Lung (tissue), 12 donors: ENCODE measurements around the gene PDK2. TPM values are rescaled to one million over a fixed set of nuclear protein-coding genes. Genes with fewer than 3 reads are reported as not detected.

Source experiments
- ATAC-seq: fragments of 200-7000 bp; cut with Tn5 transposase; one replicate; pipeline ENCODE4 v1.9.1; 2020; ENCODE audit warnings: moderate number of reproducible peaks; ENCODE audit not compliant: insufficient read depth, low FRiP score
- DNase-seq, 3 donors: peaks; one replicate each; pipeline ENCODE4 v3.0.0-alpha.2; 2013 to 2017
- H3K27ac ChIP-seq, 2 donors: one replicate each; pipeline ENCODE4 v1.5.1; 2013; ENCODE audit warnings: mild to moderate bottlenecking in 2 of 2, moderate library complexity in 2 of 2, control low read depth in 1 of 2, inconsistent platforms in 1 of 2, low read depth in 1 of 2, low read length in 1 of 2
- H3K27me3 ChIP-seq, 3 donors: one replicate each; pipeline ENCODE4 v1.5.1; 2013; ENCODE audit warnings: low read length in 2 of 3; ENCODE audit not compliant: control insufficient read depth in 3 of 3, insufficient read depth in 3 of 3
- H3K36me3 ChIP-seq, 4 donors: one replicate each; pipeline ENCODE4 v1.5.1; 2013; ENCODE audit warnings: low read length in 4 of 4, mild to moderate bottlenecking in 1 of 4, moderate library complexity in 1 of 4; ENCODE audit not compliant: control insufficient read depth in 4 of 4, insufficient read depth in 4 of 4
- H3K4me1 ChIP-seq, 5 donors: one replicate each; pipeline ENCODE4 v1.5.1; 2013; ENCODE audit warnings: low read length in 5 of 5, mild to moderate bottlenecking in 2 of 5, moderate library complexity in 1 of 5; ENCODE audit not compliant: control insufficient read depth in 5 of 5, insufficient read depth in 5 of 5
- H3K4me3 ChIP-seq: one replicate; pipeline ENCODE4 v1.5.1; 2013; ENCODE audit warnings: mild to moderate bottlenecking, control low read depth, moderate library complexity
- H3K9ac ChIP-seq, 2 donors: one replicate each; pipeline ENCODE4 v1.5.1; 2013; ENCODE audit warnings: low read length in 2 of 2, control low read depth in 1 of 2; ENCODE audit not compliant: insufficient read depth in 1 of 2
- H3K9me3 ChIP-seq, 4 donors: one replicate each; pipeline ENCODE4 v1.5.1; 2013; ENCODE audit warnings: low read length in 3 of 4, mild to moderate bottlenecking in 1 of 4, moderate library complexity in 1 of 4; ENCODE audit not compliant: control insufficient read depth in 4 of 4, insufficient read depth in 3 of 4
- WGBS, 2 donors: extraction: QIAGEN DNeasy Blood & Tissue Kit; methylation state at CpG; one replicate each; pipeline ENCODE4 v1.1.7; 2013; 5-methylcytosine and 5-hydroxymethylcytosine counted together
- polyA plus RNA-seq, 2 donors: library from polyadenylated mRNA; stranded (reverse); fragments of 200-250 nt; gene quantifications; one replicate each; pipeline ENCODE4 v1.2.1, GENCODE V29; 2013
- total RNA-seq, 2 donors: library from RNA; depleted of rRNA in 1 of 2; stranded (reverse); fragments of >200 nt in 1 of 2; gene quantifications; one replicate each; pipeline ENCODE4 v1.2.1, GENCODE V29; 2014 to 2021
- TF ChIP-seq, protein P1 (sequence below): IDR thresholded peaks from 2 replicates; pipeline ENCODE4 v1.5.1; 2012; ENCODE audit warnings: mild to moderate bottlenecking; ENCODE audit errors: control extremely low read depth, extremely low read depth
- donor health status: control.
- donor health status: control.
- donor health status: Bipolar disorder and iron deficiency.
- donor health status: healthy.
- donor health status: DM: yes; HTN: yes; CAD: no.

PDK2 gene
- total and polyA plus RNA-seq, 4 donors, result 10.0 to 27.8 (median 19.4) TPM

DNA sequence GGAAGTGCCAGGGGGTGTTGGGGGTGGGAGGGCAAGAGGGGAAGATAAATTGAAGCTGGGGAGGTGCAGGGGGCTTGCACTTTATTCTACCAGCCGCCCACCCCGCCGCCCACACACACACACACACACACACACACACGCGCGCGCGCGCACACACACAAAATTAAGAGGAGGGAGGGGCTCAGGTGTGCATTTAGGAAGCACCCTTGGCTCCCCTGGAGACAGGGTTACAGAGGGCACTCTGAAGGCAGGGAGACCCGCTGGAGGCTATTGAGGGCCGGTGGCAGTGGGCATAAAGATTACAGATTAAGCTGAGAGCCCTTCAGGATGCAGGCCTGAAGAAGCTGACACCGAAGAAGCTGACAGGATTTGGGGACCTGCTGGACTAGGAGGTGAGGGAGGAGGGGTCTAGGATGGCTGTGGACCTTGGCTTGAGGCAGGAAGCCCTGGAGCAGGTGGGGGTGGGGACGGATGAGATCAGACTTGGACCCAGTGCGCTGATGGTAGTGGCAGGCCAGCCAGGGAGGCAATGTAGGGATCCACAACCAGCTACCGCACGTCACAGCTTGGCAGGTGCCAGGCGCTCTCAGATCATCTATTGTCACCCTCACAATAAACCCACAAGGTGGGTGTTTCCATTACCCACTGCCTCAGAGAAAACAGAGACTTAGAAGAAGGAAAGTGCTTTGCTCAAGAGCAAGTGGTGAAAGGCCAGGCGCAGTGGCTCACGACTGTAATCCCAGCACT, 35.6 kb downstream of the PDK2 start:
- no peaks in the 10 kb centered on the region for H3K27me3 ChIP-seq
- H3K4me1 ChIP-seq, result peaks cover 0 to 8% (median 7%) of the 10 kb centered on the region in 5 donors
- TF ChIP-seq, protein P1, sequence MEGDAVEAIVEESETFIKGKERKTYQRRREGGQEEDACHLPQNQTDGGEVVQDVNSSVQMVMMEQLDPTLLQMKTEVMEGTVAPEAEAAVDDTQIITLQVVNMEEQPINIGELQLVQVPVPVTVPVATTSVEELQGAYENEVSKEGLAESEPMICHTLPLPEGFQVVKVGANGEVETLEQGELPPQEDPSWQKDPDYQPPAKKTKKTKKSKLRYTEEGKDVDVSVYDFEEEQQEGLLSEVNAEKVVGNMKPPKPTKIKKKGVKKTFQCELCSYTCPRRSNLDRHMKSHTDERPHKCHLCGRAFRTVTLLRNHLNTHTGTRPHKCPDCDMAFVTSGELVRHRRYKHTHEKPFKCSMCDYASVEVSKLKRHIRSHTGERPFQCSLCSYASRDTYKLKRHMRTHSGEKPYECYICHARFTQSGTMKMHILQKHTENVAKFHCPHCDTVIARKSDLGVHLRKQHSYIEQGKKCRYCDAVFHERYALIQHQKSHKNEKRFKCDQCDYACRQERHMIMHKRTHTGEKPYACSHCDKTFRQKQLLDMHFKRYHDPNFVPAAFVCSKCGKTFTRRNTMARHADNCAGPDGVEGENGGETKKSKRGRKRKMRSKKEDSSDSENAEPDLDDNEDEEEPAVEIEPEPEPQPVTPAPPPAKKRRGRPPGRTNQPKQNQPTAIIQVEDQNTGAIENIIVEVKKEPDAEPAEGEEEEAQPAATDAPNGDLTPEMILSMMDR, result no peak
- no peaks in the 10 kb centered on the region for H3K9me3 ChIP-seq
- no peak overlapping the region for H3K9ac ChIP-seq
- WGBS, 2 donors, result 48 to 51% methylated on average over 19 of the region's 19 CpGs
- DNase-seq (no peak), ATAC-seq (no peak)
- H3K4me3 ChIP-seq, result no peak overlapping the region
- H3K36me3 ChIP-seq, result peaks cover 0 to 14% (median 4%) of the 10 kb centered on the region in 4 donors
- H3K27ac ChIP-seq, result peak overlapping the region in 1 of 2 donors; percentile 62

DNA sequence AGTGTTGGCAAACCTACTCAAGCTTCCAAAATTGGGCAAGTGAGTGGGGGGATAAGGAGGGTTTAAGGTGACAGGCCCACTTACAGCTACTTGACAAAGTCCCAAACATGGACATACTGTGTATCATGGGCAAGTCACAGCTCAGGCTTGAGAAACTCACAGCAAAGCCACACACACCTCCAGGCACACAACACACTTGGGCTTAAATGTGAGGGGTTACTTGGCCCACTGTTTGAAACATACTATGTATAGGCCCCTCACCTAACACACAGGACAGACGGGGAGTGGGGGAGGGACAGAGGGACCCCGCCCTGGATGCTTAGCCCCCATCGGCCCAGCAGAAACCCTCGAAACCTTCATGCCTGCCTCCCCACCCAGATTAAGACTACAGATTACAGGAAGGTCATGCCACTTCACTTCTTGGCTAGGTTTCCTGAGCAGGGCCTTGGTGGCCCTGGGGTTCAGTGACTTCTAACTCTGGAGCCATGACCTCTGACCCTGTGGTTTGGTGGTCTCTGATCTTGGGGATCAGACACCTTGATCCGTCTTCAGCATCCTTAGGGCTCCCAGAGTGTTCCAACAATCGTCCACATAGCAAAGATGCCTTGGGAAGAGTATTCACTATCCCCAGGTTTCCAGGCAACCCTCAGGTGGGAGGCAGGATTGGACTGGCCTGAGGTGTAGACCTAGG, 37.1 kb downstream of the PDK2 start:
- H3K9ac ChIP-seq, result no peak overlapping the region

DNA sequence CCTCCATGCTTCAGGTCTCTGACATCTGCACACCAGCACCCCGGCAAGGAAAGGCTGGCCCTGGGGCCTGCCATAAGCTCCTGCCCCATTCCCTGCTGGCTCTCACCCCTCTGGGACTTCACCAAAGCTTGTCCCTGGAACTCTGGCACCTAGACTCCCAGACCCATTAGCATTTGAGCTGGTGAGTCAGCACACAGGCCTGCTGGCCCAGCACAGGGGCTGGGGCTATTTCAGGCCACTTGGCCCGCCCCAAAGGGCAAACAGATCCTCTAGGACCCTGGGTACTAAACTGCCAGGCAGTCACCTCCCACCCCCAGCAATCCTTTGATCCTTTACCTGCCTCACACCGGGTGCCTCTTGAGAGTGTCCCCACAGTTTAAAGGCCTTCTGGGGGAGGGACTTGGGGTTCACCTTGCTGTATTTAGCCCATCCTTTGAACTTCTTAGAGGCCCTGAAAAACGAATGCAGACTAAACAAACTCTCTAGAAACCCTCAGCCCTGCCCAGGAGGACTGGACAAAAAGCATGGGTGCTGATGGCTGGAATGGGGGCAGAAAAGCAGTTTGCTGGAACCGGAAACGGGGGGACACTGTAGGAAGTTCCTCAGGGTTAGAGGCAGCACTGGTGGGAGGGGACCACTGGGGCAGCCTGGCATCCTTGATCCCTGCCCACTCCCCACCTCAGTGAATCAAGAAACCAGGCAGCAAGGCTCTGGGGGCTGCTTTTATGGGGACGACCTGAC, 38.0 kb downstream of the PDK2 start:
- TF ChIP-seq, protein P1, result no peak
- Histone ChIP-seq H3K4me3 (no peak overlapping the region), H3K9ac (no peak overlapping the region), H3K4me1 (peaks cover 0 to 8% (median 7%) of the 10 kb centered on the region in 5 donors), H3K36me3 (peaks cover 10 to 39% (median 16%) of the 10 kb centered on the region in 4 donors), H3K27ac (peak overlapping the region; percentile 34 to 88), H3K27me3 (no peaks in the 10 kb centered on the region), H3K9me3 (no peaks in the 10 kb centered on the region)
- ATAC-seq, result peak; percentile 45
- WGBS, 2 donors, result 58 to 70% methylated on average over 7 of the region's 7 CpGs
- DNase-seq, result no peak

More for the DNA sequence above, 37.1 kb downstream of the PDK2 start:
- ATAC-seq (no peak), DNase-seq (no peak)
- H3K4me1 ChIP-seq, result peaks cover 0 to 8% (median 7%) of the 10 kb centered on the region in 5 donors
- no peaks in the 10 kb centered on the region for H3K9me3 ChIP-seq
- 80 to 83% methylated on average over 6 of the region's 6 CpGs for WGBS, 2 donors
- no peak overlapping the region for H3K4me3 ChIP-seq
- no peaks in the 10 kb centered on the region for H3K27me3 ChIP-seq
- TF ChIP-seq, protein P1, result no peak
- peak overlapping the region in 1 of 2 donors; percentile 88 for H3K27ac ChIP-seq
- H3K36me3 ChIP-seq, result peaks cover 2 to 29% (median 11%) of the 10 kb centered on the region in 4 donors
